GM21360 (cell line): ENCODE data around the gene APOL5.
"Not testable (repeated sequence)": the region's sequence is repeated elsewhere in the genome, so short reads cannot be mapped to it uniquely, and the experiment has no call there.

Experiments used
- ATAC-seq: cut with Tn5 transposase; IDR thresholded peaks from one replicate; pipeline ENCODE4 v1.9.1; 2021; ENCODE audit warnings: mild to moderate bottlenecking, moderate library complexity; ENCODE audit not compliant: unreplicated experiment

Gene APOL5

GRCh38 chr22:35708453-35708852, 9.2 kb upstream of the APOL5 start:
- no peak for ATAC-seq

GRCh38 chr22:35708917-35709316, 8.8 kb upstream of the APOL5 start:
- no peak for ATAC-seq

- ATAC-seq = no peak
Observed at GRCh38 chr22:35711336-35711735, 6.3 kb upstream of the APOL5 start.

GRCh38 chr22:35712672-35713071, 5.0 kb upstream of the APOL5 start:
- ATAC-seq = no peak

GRCh38 chr22:35719212-35719875, 1.7 kb downstream of the APOL5 start:
- ATAC-seq = no peak

- no peak for ATAC-seq
Observed at GRCh38 chr22:35721960-35722359, 4.3 kb downstream of the APOL5 start.

GRCh38 chr22:35725521-35725920, 7.8 kb downstream of the APOL5 start:
- no peak for ATAC-seq

- ATAC-seq = no peak
Observed at GRCh38 chr22:35726398-35726797, 8.7 kb downstream of the APOL5 start.

- ATAC-seq = no peak
Observed at GRCh38 chr22:35726933-35727332, 9.3 kb downstream of the APOL5 start.

- ATAC-seq = no peak
Observed at GRCh38 chr22:35727436-35727835, 9.8 kb downstream of the APOL5 start.

- ATAC-seq = no peak
Observed at GRCh38 chr22:35728639-35729308, 11.1 kb downstream of the APOL5 start.

- ATAC-seq = no peak
Observed at GRCh38 chr22:35729309-35729698, 11.6 kb downstream of the APOL5 start.

- ATAC-seq = no peak
Observed at GRCh38 chr22:35731321-35731720, 13.6 kb downstream of the APOL5 start.

- ATAC-seq = no peak
Observed at GRCh38 chr22:35732116-35732515, 14.4 kb downstream of the APOL5 start.

- ATAC-seq = no peak
Observed at GRCh38 chr22:35733036-35733435, 15.4 kb downstream of the APOL5 start.

GRCh38 chr22:35733791-35734516, 16.3 kb downstream of the APOL5 start:
- ATAC-seq = no peak

GRCh38 chr22:35734517-35734827, 16.8 kb downstream of the APOL5 start:
- no peak for ATAC-seq

GRCh38 chr22:35735542-35735941, 17.9 kb downstream of the APOL5 start:
- ATAC-seq = no peak

GRCh38 chr22:35736166-35736565, 18.5 kb downstream of the APOL5 start:
- ATAC-seq = no peak

GRCh38 chr22:35736701-35737100, 19.0 kb downstream of the APOL5 start:
- no peak for ATAC-seq

GRCh38 chr22:35737886-35738285, 20.2 kb downstream of the APOL5 start:
- ATAC-seq = not testable (repeated sequence)
